OCI-LY7 (cell line): ENCODE results near the gene GRIP1. TPM values are rescaled to one million over a fixed set of nuclear protein-coding genes. Genes with fewer than 3 reads are reported as not detected.

ENCODE experiments used
- BruUV-seq: library from RNA; stranded (reverse); fragments of 400-500 nt; replicated peaks from 2 replicates; lab custom pipeline; 2021; lab: Mats Ljungman, UMichigan
- CTCF ChIA-PET: fragments of 300-600 bp; sonication (Branson Sonifier 250); formaldehyde crosslinking; loops from one replicate; lab custom pipeline; 2022; ENCODE audit warnings: antibody characterized with exemption; ENCODE audit not compliant: unreplicated experiment; lab: Charles Lee
- POLR2A ChIA-PET: fragments of 300-600 bp; sonication (Branson Sonifier 250); formaldehyde crosslinking; loops from one replicate; lab custom pipeline; 2022; ENCODE audit warnings: antibody characterized with exemption; lab: Charles Lee
- DNase-seq: peaks from one replicate; pipeline ENCODE4 v3.0.0-alpha.2; 2015; ENCODE audit warnings: low spot score
- H2AFZ ChIP-seq: fragments of 200-600 bp; sonication (generic), shearing (Covaris generic); 2 replicates; pipeline ENCODE4 v1.6.1; 2014; ENCODE audit warnings: mild to moderate bottlenecking, antibody characterized with exemption, low read length, moderate library complexity
- H3K27ac ChIP-seq: fragments of 200-600 bp; sonication (generic); 2 replicates; pipeline ENCODE4 v1.5.1; 2014; ENCODE audit warnings: mixed run types, low read depth, mild to moderate bottlenecking, moderate library complexity, low read length, inconsistent platforms; ENCODE audit not compliant: poor library complexity, severe bottlenecking
- H3K36me3 ChIP-seq: fragments of 200-600 bp; sonication (generic); 2 replicates; pipeline ENCODE4 v1.6.1; 2014; ENCODE audit warnings: mild to moderate bottlenecking, antibody characterized with exemption, low read length, moderate library complexity, mixed read lengths; ENCODE audit not compliant: insufficient read depth
- H3K4me1 ChIP-seq: fragments of 200-600 bp; sonication (generic); 2 replicates; pipeline ENCODE4 v1.5.1; 2014; ENCODE audit warnings: mild to moderate bottlenecking, low read length; ENCODE audit not compliant: insufficient read depth, poor library complexity, severe bottlenecking
- H3K4me2 ChIP-seq: fragments of 200-600 bp; sonication (generic); 2 replicates; pipeline ENCODE4 v1.6.1; 2014; ENCODE audit warnings: mild to moderate bottlenecking, low read length
- H3K4me3 ChIP-seq: fragments of 200-600 bp; sonication (generic); 2 replicates; pipeline ENCODE4 v1.5.1; 2014; ENCODE audit warnings: mild to moderate bottlenecking, low read depth, low read length; ENCODE audit not compliant: poor library complexity, severe bottlenecking
- H3K79me2 ChIP-seq: fragments of 200-600 bp; sonication (generic); 2 replicates; pipeline ENCODE4 v1.6.1; 2016; ENCODE audit warnings: low read depth, mild to moderate bottlenecking, low read length, moderate library complexity, mixed read lengths; ENCODE audit not compliant: insufficient read depth
- H3K9me2 ChIP-seq: fragments of 200-600 bp; sonication (generic); 2 replicates; pipeline ENCODE4 v1.6.1; 2016; ENCODE audit warnings: mild to moderate bottlenecking, low read length, mixed read lengths; ENCODE audit not compliant: insufficient read depth
- H3K9me3 ChIP-seq: fragments of 200-600 bp; sonication (generic); 2 replicates; pipeline ENCODE4 v1.6.1; 2014; ENCODE audit warnings: mild to moderate bottlenecking, mixed run types, low read length, mixed read lengths
- H4K20me1 ChIP-seq: fragments of 200-600 bp; sonication (generic); 2 replicates; pipeline ENCODE4 v1.6.1; 2014; ENCODE audit warnings: mild to moderate bottlenecking, antibody characterized with exemption, low read length, moderate library complexity, mixed read lengths; ENCODE audit not compliant: insufficient read depth
- CTCF ChIP-seq: fragments of 200-600 bp; sonication (generic); conservative IDR thresholded peaks from 2 replicates; pipeline ENCODE4 v1.5.1; 2014; ENCODE audit warnings: mild to moderate bottlenecking, antibody characterized with exemption, low read length, moderate library complexity, mixed read lengths
- EZH2phosphoT487 ChIP-seq: fragments of 200-600 bp; sonication (generic); IDR thresholded peaks from 2 replicates; pipeline ENCODE4 v1.6.1; 2018; ENCODE audit warnings: low read depth, borderline replicate concordance, mild to moderate bottlenecking, mixed run types, antibody characterized with exemption, low read length, moderate library complexity, mixed read lengths
- intact Hi-C: fragments of 100-400 bp; cut with micrococcal nuclease; formaldehyde crosslinking; loops from one replicate; pipeline ENCODE4 v1.10.0; 2022; ENCODE audit not compliant: unreplicated experiment
- total RNA-seq, 2 experiments: library from RNA; depleted of rRNA in 1 of 2; stranded (reverse); fragments of >200 nt in 1 of 2; shearing (Covaris generic) in 1 of 2; gene quantifications; 2 replicates each; pipeline ENCODE4 v1.2.3, GENCODE V29; 2014 to 2022

The GRIP1 gene
- total RNA-seq, 2 experiments from 2014 or later, result 4.1 to 7.6 TPM

DNA sequence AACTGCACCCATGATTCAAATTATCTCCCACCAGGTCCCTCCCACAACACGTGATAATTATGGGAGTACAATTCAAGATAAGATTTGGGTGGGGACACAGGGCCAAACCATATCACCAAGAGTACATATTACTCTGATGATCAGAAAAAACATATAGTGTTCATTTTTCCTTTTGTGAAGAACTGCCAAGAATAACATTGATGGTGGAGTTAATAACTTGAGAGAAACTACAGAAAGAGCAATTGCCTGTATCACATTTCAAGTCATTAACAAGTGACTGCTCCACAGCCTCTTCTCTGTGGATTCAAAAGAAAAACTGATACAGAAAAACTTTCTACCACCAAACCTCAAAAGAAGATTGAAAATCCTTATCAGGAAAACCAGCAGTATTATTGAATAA is 34.7 kb downstream of the GRIP1 start:
- H3K9me2 ChIP-seq, result no peaks in the 10 kb centered on the region
- intact Hi-C loops, result no loop called here
- ChIA-PET CTCF (no interaction called here), POLR2A (interaction anchor here (1.7 kb wide), 1 partner anchor 18 kb away, joined by 3 read pairs; no protein-coding TSS in a partner anchor)
- H3K27ac ChIP-seq, result no peak overlapping the region
- no peak for TF ChIP-seq CTCF
- no peak for TF ChIP-seq EZH2phosphoT487
- H4K20me1 ChIP-seq, result no peaks in the 10 kb centered on the region
- no peak overlapping the region for H3K4me3 ChIP-seq
- DNase-seq, result no peak
- H3K4me1 ChIP-seq, result peaks cover 8% of the 10 kb centered on the region
- no peak overlapping the region for H3K4me2 ChIP-seq
- no peaks in the 10 kb centered on the region for H3K9me3 ChIP-seq
- H3K79me2 ChIP-seq, result no peaks in the 10 kb centered on the region
- H2AFZ ChIP-seq, result no peak overlapping the region
- no peaks in the 10 kb centered on the region for H3K36me3 ChIP-seq
- BruUV-seq, result no TSS peak

DNA sequence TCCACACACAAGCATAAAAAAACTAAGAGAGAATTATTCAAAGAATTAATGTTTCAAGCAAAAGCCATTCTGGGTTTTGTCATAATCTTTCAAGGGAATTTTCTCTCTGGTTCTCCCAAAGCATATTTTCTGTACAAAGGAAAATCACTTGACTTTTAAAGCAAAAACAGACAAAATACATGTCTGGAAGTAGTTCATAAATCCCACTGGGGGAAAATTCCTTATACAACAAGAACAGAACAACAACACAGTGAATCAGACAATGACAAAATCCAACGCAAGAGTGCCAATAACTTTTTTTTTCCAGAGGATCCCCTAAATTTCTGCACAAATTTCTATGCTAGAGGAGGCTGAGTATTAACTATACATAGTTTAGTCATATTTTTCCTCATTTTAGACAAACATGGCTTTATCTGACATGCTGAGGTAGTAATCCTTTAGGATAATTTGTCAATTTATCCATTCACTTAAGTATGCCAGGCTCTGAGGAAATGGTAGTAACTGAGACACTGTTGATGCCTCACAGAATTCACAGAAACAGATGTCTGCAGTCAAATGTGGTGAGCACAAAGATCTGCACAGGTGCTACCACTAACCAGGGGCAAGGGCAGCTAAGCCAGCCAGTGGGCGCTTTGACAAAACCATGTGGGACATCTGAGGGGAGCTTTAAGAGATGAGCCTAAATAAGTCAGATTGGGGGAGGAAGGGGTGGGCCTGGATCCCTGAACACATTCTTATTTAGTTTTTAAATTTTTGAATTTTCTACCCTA is 38.0 kb downstream of the GRIP1 start:
- H3K9me3 ChIP-seq, result no peaks in the 10 kb centered on the region
- ChIA-PET CTCF (interaction anchor here (0.9 kb wide), 1 partner anchor 52 kb away, joined by 3 read pairs; no protein-coding TSS in a partner anchor), POLR2A (interaction anchor here (0.6 to 0.9 kb wide), 3 partner anchors 9 to 289 kb away, joined by 3 to 4 read pairs (median 4); no protein-coding TSS in a partner anchor)
- no peak overlapping the region for H3K4me2 ChIP-seq
- H3K4me1 ChIP-seq, result peaks cover 8% of the 10 kb centered on the region
- H3K4me3 ChIP-seq, result no peak overlapping the region
- H3K36me3 ChIP-seq, result no peaks in the 10 kb centered on the region
- no peak overlapping the region for H2AFZ ChIP-seq
- no TSS peak for BruUV-seq
- DNase-seq, result no peak
- H3K9me2 ChIP-seq, result no peaks in the 10 kb centered on the region
- intact Hi-C loops, result no loop called here
- H3K79me2 ChIP-seq, result no peaks in the 10 kb centered on the region
- no peaks in the 10 kb centered on the region for H4K20me1 ChIP-seq
- no peak overlapping the region for H3K27ac ChIP-seq
- TF ChIP-seq CTCF (no peak), EZH2phosphoT487 (no peak)

- Histone ChIP-seq H3K27ac (no peak overlapping the region), H3K9me3 (no peaks in the 10 kb centered on the region; the same call in 1 of the 2 replicates), H3K4me2 (no peak overlapping the region), H3K9me2 (no peaks in the 10 kb centered on the region), H3K4me1 (peaks cover 8% of the 10 kb centered on the region), H3K36me3 (no peaks in the 10 kb centered on the region), H2AFZ (no peak overlapping the region; the same call in 1 of the 2 replicates), H4K20me1 (no peaks in the 10 kb centered on the region), H3K4me3 (no peak overlapping the region), H3K79me2 (no peaks in the 10 kb centered on the region)
- CTCF ChIA-PET, result interaction anchor here (1.3 kb wide), 1 partner anchor 36 kb away, joined by 4 read pairs; no protein-coding TSS in a partner anchor
- intact Hi-C loops, result no loop called here
- no peak for DNase-seq
- POLR2A ChIA-PET, result interaction anchor here (1.2 to 6.5 kb wide), 3 partner anchors 11 to 42 kb away, joined by 3 to 53 read pairs (median 7); no protein-coding TSS in a partner anchor
- no TSS peak for BruUV-seq
- TF ChIP-seq EZH2phosphoT487, result no peak
- no peak for TF ChIP-seq CTCF
Measured at GRCh38 chr12:66638666-66639065, 40.2 kb downstream of the GRIP1 start.
